NCI-H2081 treated with DMSO at 0.1 percent for 48 hours (cell line): ENCODE results near the gene DDN.

Experiments
- DNase-seq: peaks from one replicate; lab custom pipeline; 2025; lab: John Stamatoyannopoulos, UW

The DDN gene

DNA sequence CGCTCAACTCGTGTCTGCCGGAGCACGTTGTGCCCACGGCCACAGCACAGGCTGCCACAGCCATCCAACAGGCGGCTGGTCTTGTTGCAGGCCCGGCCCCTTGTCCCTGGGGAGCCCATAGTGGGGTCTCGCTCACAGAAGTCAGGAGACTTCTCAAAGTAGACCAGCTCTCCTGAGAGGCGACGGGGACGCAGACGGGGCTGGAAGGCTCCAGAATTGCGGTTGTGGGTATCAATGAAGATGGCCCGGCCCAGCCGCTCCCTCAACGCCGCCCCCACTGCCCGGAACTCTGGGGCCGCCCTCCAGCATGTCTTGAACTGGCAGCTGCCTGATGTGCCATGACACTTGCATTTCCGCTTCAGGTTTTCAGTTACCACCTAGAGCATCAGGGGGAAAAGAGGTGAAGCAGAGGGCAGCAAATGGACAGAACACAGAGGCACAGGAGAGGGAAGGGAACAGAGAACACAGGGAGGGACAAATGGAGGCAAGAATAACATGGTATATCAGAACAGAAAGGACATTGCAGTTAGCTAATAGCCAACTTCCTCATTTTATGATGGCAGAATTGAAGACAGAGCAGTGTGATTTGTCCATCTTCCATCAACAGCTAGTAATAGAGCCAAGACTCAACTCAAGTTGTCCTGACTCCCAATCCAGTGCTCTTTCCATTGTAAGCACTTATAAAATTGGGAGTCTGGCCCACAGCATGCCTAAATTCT is 32.8 kb downstream of the DDN start:
- DNase-seq, result no peak

- DNase-seq, result no peak
These were observed 33.8 kb downstream of the DDN start for GRCh38 chr12:48965298-48965838.

- DNase-seq, result no peak
These were observed 37.4 kb downstream of the DDN start for GRCh38 chr12:48961801-48962200.

GRCh38 chr12:48961331-48961730 is 37.8 kb downstream of the DDN start:
- no peak for DNase-seq

- no peak for DNase-seq
These were observed 38.3 kb downstream of the DDN start for GRCh38 chr12:48960834-48961233.

DNA sequence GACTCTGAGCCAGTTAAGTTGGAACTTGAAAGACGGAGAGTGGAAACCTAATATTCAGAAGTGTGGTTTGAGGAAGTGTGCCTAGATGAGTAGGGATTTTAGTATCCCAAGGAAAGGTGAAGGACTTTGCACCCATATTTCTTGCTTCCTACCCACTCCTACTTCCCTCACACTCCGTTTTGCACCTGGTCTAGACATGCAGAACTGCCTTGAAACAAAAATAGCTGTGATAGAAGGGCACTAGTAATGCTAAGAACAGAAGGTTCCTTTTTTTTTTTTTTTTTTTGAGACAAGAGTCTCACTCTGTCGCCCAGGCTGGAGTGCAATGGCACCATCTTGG is 41.2 kb downstream of the DDN start:
- no peak for DNase-seq

DNA sequence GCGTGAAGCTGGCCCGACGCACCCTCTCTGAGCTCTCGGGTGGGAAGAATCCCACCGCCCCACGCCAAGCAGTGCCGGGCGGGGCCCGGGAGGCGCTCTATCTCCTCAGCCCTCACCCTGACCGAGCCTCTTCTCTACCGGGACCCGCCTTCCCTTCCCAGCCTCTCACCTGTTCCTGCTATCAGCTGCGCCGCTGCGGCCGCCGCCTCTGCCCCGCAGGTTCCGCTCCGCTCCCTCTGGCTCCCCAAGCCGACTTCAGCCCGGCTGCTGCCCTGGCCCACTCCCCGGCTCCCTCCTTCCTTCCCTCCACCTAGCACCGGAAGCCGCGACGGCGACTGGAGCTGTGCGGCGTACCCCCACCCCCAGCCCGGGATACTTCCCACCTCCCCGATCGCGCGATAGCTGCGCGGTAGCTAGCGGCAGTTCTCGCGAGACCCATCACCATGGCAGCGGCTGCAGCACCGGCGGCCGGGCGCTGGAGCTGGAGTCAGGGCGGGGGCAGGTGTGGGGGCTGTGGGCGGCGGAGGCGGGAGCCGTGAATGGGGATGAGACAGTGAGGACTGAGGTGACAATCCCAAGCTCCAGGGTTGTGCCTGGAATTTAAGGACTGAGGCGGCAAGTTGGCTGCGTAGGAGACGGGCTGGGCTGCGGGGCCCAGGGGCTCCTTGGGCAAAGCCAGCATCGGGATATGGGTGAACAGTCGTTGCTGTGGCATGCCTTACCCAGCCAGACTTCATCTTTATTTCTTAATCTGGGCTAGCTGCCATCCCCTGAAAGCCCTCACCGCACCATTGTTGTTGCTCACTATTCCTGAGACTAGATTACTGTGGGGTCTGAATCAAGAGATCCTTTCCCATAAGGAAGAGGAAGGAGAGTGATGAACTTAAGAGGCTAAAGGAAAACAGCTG is 41.8 kb downstream of the DDN start, which contains the start of gene ARF3:
ARF3 (minus strand) TSS at position 347 of the 908 bp plus-strand sequence. CDS start 16,392 bp downstream, outside the sequence.
- peak; percentile 87 for DNase-seq

- DNase-seq, result peak; percentile 63
These were observed 42.7 kb downstream of the DDN start for GRCh38 chr12:48956279-48957140.

GRCh38 chr12:48954841-48955501 is 44.2 kb downstream of the DDN start:
- DNase-seq, result no peak

- no peak for DNase-seq
These were observed 45.1 kb downstream of the DDN start for GRCh38 chr12:48954061-48954460.

GRCh38 chr12:48952691-48953090 is 46.5 kb downstream of the DDN start:
- DNase-seq, result no peak

GRCh38 chr12:48947727-48948126 is 51.4 kb downstream of the DDN start:
- DNase-seq, result no peak

DNA sequence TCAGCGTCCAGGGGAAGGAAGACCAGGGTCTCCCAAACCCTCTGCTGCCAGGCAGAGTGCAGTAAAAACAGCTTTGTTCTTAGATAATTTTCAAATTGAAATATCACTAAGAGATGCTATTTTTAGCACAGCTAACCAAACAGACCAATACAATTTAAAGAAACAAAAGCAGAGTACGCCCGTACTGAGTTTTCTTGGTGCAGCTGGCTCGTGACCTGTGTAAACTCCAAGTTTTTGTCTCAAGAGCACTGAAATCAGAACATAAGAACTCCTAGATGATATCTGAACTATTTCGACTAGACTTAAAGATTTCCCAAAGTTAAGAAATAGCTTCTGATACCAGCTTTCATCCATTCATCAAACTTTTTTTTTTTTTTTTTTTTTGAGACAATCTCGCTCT is 52.2 kb downstream of the DDN start:
- no peak for DNase-seq

DNA sequence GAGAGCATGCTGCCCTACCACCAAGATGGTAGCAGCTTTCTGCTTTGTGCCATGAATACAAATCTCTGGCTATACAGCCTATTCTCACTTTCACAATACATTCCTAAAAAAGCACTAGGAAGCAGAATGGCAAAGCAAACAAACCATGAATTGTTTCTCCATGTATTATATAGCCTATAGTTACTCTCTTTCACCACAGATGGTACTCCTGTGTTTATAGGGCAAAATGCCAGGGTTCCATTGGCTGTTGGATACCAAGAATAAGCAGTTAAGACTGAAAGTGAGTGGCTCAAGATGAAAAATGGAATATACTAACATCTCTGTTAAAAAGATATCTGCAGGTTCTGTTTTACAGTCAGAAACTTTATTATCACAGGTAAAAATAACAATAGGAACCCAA is 53.0 kb downstream of the DDN start:
- peak; percentile 51 for DNase-seq
